Glomerular endothelial cell (primary cell): ENCODE results near the gene PCP4. TPM values are rescaled to one million over a fixed set of nuclear protein-coding genes. Genes with fewer than 3 reads are reported as not detected.

Experiments used
- DNase-seq: peaks from one replicate; pipeline ENCODE4 v3.0.0-alpha.2; 2011; ENCODE audit warnings: low read depth, low spot score; ENCODE audit errors: extremely low read depth
- total RNA-seq: library from RNA; depleted of rRNA; stranded (reverse); fragments of >200 nt; gene quantifications from 2 replicates; pipeline ENCODE4 v1.2.3, GENCODE V29; 2015

The PCP4 gene
- total RNA-seq, 1 donor from 2014 or later = not detected

- no peak for DNase-seq
Measured at GRCh38 chr21:39915881-39916280, 48.6 kb downstream of the PCP4 start.

- no peak for DNase-seq
Measured at GRCh38 chr21:39918558-39918957, 51.3 kb downstream of the PCP4 start.

GRCh38 chr21:39923476-39923875 lies 56.2 kb downstream of the PCP4 start:
- DNase-seq = no peak

GRCh38 chr21:39924577-39925308 lies 57.5 kb downstream of the PCP4 start:
- no peak for DNase-seq

DNA sequence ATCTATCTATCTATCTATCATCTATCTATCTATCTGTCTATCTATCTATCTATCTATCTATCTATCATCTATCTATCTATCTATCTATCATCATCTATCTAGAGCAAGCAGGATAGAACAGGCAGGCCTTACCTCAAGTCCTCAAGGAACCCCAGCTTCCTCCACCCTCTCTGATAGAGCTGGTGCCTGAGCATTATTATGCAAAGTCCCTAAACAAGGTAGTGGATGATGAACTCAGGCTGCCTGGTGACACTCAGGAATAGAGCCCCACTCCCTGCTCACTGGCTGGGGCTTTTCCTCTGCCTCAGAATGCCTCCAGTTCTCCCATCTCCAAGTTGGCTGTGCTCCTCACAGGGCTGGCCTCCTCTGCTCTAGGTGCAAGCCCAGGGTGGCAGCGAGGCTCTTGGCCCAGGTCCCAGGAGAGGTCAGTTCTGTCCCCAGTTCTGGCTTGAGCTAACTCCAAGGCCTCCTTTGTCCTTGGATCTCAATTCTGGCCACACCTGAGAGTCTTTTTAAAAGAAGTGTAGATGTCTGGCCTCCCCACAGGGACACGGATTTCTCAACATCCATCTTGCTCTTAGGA lies 60.2 kb downstream of the PCP4 start:
- DNase-seq = no peak

GRCh38 chr21:39932335-39932734 lies 65.1 kb downstream of the PCP4 start:
- DNase-seq = no peak

DNA sequence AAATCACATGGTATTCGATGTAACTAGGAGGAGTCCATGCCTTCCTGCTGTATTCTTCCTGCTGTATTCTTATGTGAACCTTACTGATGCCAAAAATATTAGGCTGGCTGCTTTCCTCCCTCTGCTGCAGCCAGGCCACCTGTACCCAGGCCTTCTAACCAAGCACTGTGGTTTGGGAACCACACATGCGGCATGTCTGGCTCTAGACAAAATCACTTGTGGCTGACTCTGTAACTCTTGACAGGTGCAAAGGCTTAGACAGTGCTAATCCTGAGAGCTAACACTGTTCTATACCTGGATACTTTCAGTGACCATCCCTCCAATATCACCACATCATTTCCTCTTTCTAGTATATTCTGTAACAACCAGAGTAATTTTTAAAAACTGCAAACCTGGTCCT lies 67.7 kb downstream of the PCP4 start:
- no peak for DNase-seq

DNA sequence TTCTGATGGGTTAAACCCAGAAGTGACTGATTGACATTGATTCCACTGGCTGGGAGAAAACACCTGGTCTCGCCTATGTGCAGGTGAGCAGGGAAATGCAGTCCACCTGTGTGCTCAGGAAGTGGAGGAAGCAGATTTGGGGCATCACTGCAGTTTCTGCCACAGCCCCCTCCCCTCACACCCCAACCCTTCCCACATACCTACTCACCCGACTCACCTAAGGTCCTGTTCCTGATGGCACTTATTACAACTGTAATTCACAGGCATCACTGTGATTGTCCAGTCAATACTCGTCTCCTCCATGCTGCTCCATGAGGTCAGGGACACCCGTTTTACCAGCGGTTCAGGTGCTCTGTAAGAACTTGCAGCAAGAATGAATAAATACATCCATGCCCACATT lies 68.5 kb downstream of the PCP4 start:
- DNase-seq = no peak

DNA sequence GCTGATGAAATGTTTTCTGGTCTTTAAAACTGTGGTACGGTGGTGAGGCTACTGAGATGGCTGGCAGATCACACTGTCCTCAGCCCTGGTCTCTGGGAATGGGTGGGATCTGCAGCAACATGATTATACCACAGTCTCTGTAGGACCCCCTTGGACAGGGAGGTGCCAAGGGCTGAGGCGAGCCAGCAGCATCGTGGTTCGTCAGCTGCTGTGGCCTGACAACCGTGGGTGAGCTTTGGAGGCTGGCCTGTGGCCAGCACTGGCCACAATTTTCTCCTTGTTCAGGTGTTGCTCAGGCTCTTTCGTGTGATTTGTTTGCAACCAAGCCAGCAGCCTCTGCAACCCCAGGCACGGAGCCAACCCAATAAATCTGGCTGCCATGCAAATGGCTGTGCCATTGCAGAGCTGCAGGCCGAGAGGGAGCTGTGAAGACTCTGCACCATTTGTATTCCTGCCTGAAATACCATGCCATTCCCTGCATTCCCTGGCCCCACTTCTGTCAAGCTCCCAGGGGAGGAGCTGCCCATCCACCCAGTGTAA lies 70.9 kb downstream of the PCP4 start:
- no peak for DNase-seq

GRCh38 chr21:39946199-39946598 lies 79.0 kb downstream of the PCP4 start:
- no peak for DNase-seq

DNA sequence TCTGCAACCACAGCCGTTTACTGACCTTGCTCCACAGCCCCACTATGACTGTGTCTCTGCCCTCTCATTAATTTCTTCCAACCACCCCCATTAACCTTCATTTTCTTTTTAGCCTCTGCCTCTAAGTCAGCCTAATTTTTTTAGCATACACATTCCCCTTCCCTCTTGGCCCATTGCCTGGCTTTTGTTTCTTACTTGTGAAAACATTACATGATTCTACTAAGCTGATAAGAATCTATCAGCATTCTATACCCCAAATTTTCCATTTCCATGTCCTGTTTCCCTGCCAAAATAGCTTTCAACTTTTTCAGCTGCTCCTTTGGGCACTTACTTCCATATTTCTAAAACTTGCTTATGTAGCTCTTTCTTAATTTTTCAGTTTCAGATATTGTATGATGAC lies 79.8 kb downstream of the PCP4 start:
- DNase-seq = no peak

DNA sequence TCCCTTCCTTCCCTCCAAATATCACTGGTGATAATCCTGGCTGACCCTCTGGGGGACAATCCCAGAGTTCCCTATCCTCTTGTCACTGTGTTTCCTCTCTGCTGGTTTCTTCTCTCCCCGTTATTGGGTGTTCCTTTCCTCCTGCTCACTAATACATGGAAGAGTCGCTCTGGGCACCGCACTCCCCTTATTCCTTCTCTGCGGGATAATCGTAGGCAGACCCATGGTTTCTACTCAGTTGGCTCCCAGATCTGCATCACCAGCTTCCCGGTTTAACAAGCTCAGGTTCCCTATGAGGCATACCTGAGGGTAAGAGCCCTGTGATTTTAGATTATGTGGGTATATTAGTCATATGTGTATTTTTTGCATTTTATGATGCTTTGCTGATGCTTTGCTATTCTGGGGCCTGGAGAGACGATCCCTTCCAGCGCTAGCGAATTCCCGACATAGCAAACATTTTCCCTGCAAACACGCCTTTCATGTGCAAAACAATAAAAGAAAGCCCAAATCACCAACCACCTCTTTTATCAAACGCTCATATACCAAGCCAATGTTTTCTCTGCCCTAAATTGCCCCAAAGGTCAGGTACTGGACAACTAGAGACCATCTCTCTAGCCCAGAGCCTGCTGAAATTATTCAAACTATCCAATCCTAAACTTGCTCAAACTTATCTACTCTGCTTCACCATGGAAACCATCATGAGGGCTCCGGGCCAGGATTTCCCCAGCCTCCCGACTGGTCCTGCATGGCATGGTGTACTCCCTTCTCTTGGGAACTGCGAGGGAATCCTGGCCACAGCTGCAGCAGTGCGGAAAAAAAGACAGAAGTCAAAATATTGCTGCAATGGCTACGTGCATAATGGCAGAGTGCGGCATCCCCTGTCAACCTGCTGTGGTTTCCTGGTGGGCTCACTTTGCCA lies 84.2 kb downstream of the PCP4 start:
- DNase-seq = no peak

- no peak for DNase-seq
Measured at GRCh38 chr21:39952265-39952664, 85.0 kb downstream of the PCP4 start.

- DNase-seq = no peak
Measured at GRCh38 chr21:39954570-39954969, 87.3 kb downstream of the PCP4 start.

GRCh38 chr21:39955326-39955725 lies 88.1 kb downstream of the PCP4 start:
- no peak for DNase-seq

GRCh38 chr21:39956586-39956985 lies 89.3 kb downstream of the PCP4 start:
- no peak for DNase-seq

DNA sequence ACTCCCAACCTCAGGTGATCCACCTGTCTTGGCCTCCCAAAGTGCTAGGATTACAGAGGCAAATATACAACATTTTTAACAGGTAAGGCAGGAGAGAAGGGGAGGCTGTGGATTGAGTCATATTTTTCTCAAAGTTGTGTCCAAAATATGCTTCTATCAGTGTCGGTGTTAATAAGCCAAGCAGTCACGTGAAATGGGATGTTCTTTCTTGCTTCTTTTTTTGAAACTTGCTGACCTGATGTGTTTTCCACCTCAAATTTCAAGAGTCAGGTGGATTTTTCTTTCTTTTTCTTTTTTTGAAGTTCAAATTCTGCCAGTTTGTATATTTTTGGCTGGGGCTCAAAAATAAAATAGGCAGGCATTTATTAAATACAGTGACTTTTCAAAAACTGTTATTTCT lies 91.5 kb downstream of the PCP4 start:
- DNase-seq = no peak

- DNase-seq = no peak
Measured at GRCh38 chr21:39961251-39961650, 94.0 kb downstream of the PCP4 start.

DNA sequence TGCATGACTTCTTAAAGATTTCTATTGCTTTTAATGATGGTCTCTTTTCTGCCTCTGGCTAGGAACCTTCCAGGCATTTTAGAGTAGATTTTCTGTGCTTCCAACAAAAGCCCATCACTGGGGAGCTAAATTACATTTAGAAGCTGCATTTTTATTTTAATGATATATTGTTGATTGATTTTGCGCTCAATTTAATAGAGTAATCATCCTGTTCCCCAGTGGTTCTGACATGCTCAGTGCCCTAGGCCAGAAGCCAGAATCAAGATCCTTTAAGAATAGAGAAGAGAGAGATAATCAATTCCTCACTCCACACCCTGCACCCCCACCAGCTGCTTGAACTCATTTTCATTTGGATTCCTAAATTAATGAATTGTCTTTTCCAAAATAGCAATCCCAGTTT lies 97.8 kb downstream of the PCP4 start:
- no peak for DNase-seq

DNA sequence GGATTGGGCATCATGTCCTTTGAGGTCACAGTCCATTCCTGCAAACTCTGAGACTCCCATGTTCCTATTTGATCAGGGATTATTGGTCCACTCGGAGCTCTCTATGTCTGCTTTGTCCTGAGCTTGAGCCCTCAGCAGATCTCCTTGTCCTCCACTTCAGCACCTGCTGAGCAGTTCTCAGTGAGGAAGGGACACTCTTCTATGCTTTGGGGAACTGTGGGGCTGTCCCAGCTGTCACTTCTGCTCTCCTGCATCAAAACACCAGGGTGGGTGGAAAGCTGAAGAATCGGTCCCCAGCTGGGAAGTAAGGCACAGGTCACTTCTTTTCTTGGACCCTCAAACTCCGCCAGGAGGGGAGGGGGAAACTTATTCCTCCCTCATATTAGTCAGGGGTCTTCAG lies 99.5 kb downstream of the PCP4 start:
- DNase-seq = no peak

- no peak for DNase-seq
Measured at GRCh38 chr21:39968010-39968409, 100.8 kb downstream of the PCP4 start.
